Islet precursor cell (in vitro differentiated cells): ENCODE results near the gene WTAP.
A peak's percentile ranks its signal among the peaks of the same experiment; 100 is the strongest.
"Not testable (repeated sequence)": the region's sequence is repeated elsewhere in the genome, so short reads cannot be mapped to it uniquely, and the experiment has no call there.

Source experiments
- DNase-seq: peaks from one replicate; pipeline ENCODE4 v3.0.0-alpha.2; 2018

The WTAP gene

DNA sequence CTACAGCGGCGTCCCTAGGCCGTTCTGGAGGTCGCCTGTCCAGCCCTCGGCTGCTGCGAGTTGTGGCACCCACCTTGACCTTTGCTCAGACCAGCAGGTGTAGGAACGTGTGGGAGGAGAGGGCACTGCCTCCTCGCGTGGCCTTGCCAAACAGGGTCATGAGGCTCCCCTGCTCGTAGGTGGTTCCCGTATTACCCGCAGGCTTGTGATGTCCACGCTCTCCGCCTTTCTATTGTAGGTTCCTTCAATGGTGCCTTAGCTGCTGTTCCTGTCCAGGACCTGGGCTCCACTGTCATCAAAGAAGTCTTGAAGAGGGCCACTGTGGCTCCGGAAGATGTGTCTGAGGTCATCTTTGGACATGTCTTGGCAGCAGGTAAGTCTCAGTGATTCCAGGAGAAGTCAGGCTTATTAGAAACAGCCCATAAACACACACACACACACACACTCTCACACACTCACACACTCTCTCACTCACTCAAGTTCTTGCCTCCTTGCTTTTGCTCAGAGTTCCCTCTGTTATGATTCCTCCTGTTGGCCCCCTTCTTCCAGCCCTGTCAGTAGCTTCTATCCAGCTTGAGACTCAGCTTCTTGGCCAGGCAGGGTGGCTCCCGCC lies 35.5 kb downstream of the WTAP start:
- DNase-seq = peak; percentile 56

- no peak for DNase-seq
Measured at GRCh38 chr6:159766906-159767305, 39.6 kb downstream of the WTAP start.

DNA sequence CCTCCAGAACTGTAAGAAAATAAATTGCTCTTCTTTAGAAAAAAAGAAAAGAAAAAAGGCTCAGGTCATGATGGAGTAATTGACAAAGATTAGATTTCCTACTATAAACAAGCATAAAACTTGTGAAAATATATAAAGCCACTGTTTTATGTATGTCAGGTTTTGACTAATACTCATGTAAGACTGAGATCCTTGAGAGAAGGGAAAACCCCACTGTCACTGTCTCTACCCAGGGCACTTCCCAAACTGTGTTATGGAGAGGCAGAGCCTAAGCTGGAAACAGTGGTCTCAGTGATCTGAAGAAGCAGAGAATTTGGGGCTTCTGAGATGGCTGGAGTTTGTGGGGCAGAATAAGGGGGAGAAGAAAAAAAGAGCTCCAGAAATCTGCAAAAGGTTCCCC lies 42.2 kb downstream of the WTAP start:
- DNase-seq = no peak

GRCh38 chr6:159772196-159772595 lies 44.9 kb downstream of the WTAP start:
- no peak for DNase-seq

- no peak for DNase-seq
Measured at GRCh38 chr6:159777240-159777904, 50.1 kb downstream of the WTAP start.

DNA sequence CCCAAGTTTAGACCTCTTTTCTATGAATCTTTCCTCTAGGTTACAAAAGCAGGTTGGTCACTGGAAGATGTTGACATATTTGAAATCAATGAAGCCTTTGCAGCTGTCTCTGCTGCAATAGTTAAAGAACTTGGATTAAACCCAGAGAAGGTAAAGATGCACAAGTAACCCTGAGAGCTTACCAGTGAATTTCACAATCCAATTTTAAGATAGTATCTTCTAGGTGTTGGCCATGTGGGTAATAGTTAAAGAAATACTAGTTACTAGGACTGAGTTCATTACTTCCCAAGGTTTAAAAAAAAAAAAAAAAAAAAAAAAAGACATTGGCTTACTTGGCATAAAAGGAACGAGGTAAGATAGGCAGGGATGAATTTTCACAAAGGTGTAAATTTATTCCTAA lies 50.8 kb downstream of the WTAP start:
- no peak for DNase-seq

- DNase-seq = no peak
Measured at GRCh38 chr6:159778542-159779103, 51.3 kb downstream of the WTAP start.

GRCh38 chr6:159788276-159788675 lies 61.0 kb downstream of the WTAP start:
- DNase-seq = no peak

DNA sequence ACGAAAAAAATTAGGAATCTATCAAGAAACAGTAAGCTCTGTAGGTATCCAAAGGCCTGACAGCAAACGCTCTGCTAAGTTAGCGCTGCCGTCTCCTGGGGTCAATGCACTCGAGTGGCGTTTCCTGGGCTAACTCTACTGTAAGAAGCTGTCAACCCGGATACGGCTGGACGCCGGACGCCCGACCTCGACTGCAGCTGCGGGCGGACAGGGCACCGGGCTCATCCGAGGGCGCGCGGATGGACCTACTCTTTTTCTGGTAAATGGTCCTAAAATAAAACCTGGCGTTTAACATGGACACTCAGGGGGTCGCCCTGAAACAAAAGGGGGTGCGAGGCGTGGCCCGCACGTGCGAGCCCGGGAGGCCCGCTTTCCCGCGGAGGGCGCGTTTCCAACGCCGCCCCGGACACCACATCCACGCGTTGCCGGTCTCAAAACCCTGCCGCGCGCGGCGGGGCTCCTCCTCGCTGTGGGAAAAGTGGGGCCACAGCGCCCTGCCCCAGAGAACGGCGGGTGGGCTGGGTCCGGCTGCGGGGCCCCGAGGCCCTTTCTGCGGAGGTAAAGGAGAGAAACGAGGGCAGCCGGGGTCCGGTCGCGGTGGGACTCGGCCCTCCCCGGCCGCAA lies 61.6 kb downstream of the WTAP start:
- peak; percentile 69 for DNase-seq

DNA sequence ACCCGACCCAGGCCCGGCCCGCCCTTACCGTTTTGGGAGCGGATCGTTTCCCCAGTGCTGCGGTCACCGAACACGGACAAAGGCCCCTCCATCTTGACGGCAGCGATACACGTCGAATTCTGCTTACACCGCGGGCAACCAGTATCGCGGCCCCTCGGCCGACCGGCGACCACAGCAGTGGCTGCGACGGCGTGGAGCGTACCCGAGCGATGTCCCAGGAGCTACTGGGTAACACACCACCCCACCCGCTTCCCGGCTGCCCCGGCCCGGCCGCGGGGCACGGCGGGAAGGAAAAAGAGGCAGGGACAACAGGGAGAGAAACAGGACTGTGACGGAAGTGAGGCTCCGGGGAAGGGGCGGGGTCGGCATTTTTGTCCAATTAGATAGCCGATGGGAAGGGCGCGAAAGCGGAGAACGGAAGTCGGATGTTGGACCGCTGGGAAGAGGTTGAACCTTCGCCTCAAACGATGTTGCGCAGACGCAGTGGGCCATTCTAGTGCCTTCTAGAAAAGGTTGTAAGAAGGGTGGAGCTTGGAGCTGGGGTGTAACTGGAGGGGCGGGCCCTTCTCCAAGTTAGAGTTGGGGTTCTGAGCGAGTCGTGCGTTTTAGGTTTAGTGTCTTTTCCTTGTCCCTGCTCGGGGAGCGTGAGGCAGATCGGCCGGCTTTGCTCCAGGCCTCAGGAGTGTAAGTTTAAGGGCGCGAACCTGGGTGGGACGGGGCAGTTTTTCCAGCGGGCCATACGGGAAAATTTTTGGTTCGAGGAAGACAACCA lies 62.3 kb downstream of the WTAP start, which contains the start of gene TCP1:
Gene TCP1, minus strand, starts transcription at position 226 of the 772 bp plus-strand sequence. Its CDS starts 134 bp downstream, at position 92.
- DNase-seq = peak; percentile 100

DNA sequence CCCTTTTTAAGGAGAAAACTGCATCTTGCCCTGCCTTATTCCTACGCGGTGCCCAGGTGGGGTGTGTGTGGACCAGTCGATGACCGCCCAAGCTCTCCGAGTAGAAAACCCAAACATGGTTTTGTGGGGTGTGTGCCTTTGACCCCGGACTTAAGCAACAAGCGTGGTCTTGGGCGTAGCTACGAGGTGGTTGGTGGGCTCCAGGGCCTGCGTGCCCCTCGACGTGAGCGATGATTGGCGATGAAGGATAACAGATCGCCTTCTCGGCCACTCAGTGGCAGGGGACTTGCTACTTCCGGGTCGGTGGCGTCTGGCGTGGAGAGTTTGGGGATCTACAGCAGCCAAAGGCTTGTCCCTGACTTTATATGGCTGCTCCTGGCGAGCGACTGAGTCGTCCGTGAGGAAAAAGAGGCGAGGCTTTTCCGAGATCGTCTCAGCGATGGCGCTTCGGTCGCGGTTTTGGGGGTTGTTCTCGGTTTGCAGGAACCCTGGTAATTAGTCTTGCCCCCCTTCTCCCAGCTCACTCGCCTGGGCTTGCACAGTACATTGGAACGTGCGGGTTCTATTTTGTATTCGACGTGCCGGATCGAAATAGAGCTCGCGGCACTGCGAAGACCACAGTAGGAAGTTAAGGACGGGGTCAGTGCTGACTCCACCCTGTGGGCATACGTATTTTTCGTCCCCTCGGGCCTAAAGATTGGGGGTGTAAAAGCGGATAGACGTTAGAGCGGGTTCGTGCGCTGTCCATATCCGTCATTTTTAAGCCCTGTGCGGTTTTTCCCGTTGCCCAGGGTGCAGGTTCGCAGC lies 63.0 kb downstream of the WTAP start, which contains the start of gene MRPL18:
Gene MRPL18, plus strand, starts transcription at position 319 of the 807 bp plus-strand sequence. Its CDS starts 121 bp downstream, at position 440.
- DNase-seq = peak; percentile 98

DNA sequence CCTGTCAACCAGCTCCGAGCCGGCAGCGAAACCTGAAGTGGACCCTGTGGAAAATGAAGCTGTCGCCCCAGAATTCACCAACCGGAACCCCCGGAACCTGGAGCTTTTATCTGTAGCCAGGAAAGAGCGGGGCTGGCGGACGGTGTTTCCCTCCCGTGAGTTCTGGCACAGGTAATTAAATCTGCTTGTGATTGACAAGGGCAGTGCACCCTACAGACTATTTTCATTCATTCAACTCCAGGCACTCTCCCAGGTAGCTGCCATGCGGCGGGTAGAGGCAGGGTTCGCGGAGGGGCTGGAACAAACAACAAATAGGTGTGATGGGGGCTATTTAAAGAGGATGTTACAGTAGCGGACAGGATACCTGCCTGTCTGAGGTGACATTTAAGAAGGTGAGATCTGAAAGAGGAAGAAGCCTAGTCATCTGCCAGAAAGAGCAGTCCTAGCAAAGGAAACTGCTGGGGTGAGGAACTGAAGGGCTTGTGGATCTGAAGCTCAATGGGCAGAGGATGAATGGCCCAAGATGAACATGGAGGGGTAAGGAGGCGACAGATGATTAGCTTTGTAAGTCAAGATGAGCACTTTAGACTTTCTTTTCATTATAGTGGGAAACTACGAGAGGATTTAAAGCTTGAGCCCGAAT lies 63.8 kb downstream of the WTAP start:
- DNase-seq = no peak

DNA sequence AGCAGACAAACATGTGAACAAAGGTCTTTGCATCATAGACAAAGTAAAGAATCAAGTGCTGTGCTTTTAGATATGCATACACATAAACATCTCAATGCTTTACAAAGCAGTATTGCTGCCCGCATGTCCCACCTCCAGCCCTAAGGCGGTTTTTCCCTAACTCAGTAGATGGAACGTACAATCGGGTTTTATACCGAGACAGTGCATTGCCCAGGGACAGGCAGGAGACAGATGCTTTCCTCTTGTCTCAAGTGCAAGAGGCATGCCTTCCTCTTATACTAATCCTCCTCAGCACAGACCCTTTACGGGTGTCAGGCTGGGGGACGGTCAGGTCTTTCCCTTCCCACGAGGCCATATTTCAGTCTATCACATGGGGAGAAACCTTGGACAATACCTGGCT lies 67.7 kb downstream of the WTAP start:
- not testable (repeated sequence) for DNase-seq

GRCh38 chr6:159797554-159797953 lies 70.2 kb downstream of the WTAP start:
- no peak for DNase-seq

GRCh38 chr6:159800141-159800865 lies 73.0 kb downstream of the WTAP start, which contains the start of gene PNLDC1:
PNLDC1 (plus strand) TSS chr6:159800276; CDS start chr6:159800308, 32 bp downstream.
- no peak for DNase-seq

- DNase-seq = no peak
Measured at GRCh38 chr6:159801935-159802334, 74.6 kb downstream of the WTAP start.

GRCh38 chr6:159804504-159804903 lies 77.2 kb downstream of the WTAP start:
- DNase-seq = no peak

GRCh38 chr6:159805440-159806020 lies 78.2 kb downstream of the WTAP start:
- no peak for DNase-seq
